HEK293 (cell line): Measurements from ENCODE around the gene CALCOCO1.

Experiments used
- CTCF ChIA-PET: fragments of 350-600 bp; formaldehyde crosslinking; extraction: SDS; loops from one replicate; lab custom pipeline; 2021; ENCODE audit warnings: antibody characterized with exemption; lab: Yijun Ruan, JAX
- POLR2A ChIA-PET: fragments of 300-600 bp; formaldehyde crosslinking; extraction: SDS; loops from one replicate; lab custom pipeline; 2020; ENCODE audit warnings: antibody characterized with exemption, inconsistent platforms; lab: Yijun Ruan, JAX
- H3K27ac ChIP-seq: fragments of 200-500 bp; sonication (Bioruptor generic); 2 replicates; pipeline ENCODE4 v1.5.1; 2014; ENCODE audit warnings: low read depth, low read length, control low read depth, inconsistent platforms; ENCODE audit errors: extremely low read depth
- H3K36me3 ChIP-seq, 2 experiments: fragments of 200-500 bp in 1 of 2; sonication (Bioruptor generic) in 1 of 2; 1 replicate in 1 of 2; 2 replicates in 1 of 2; pipeline ENCODE4 v1.5.1; 2014 to 2017; ENCODE audit warnings: inconsistent platforms in 2 of 2, low read length in 2 of 2; ENCODE audit not compliant: control insufficient read depth in 2 of 2, insufficient read depth in 1 of 2
- H3K4me1 ChIP-seq: fragments of 200-500 bp; sonication (Bioruptor generic); 2 replicates; pipeline ENCODE4 v1.5.1; 2014; ENCODE audit warnings: mild to moderate bottlenecking, low read length, inconsistent platforms; ENCODE audit not compliant: control insufficient read depth, insufficient read depth
- H3K4me3 ChIP-seq: 2 replicates; pipeline ENCODE4 v1.5.1; 2011; ENCODE audit warnings: low read depth, mild to moderate bottlenecking, control low read depth, low read length, moderate library complexity
- H3K9me3 ChIP-seq: fragments of 200-500 bp; sonication (Bioruptor generic); 2 replicates; pipeline ENCODE4 v1.5.1; 2014; ENCODE audit warnings: low read depth, low read length, inconsistent platforms; ENCODE audit not compliant: control insufficient read depth, insufficient read depth
- BCL11A ChIP-seq: fragments of 450-650 bp; formaldehyde crosslinking; IDR thresholded peaks from 2 replicates; pipeline ENCODE4 v1.5.1; 2016; ENCODE audit warnings: low read depth, missing biosample characterization, missing genetic modification characterization
- CTCF ChIP-seq: fragments of 450-650 bp; formaldehyde crosslinking; IDR thresholded peaks from 2 replicates; pipeline ENCODE4 v1.5.1; 2016; ENCODE audit warnings: missing biosample characterization, missing genetic modification characterization
- EGR2 ChIP-seq: fragments of 450-650 bp; formaldehyde crosslinking; IDR thresholded peaks from 2 replicates; pipeline ENCODE4 v1.5.1; 2016; ENCODE audit warnings: low read depth, missing biosample characterization, missing genetic modification characterization
- ELK4 ChIP-seq: IDR thresholded peaks from 2 replicates; pipeline ENCODE4 v1.6.1; 2011; ENCODE audit warnings: mild to moderate bottlenecking, low read depth, low read length, borderline replicate concordance
- PRDM4 ChIP-seq: fragments of 450-650 bp; formaldehyde crosslinking; IDR thresholded peaks from 2 replicates; pipeline ENCODE4 v1.5.1; 2017; ENCODE audit warnings: missing biosample characterization, missing genetic modification characterization
- REPIN1 ChIP-seq: fragments of 450-650 bp; formaldehyde crosslinking; IDR thresholded peaks from 2 replicates; pipeline ENCODE4 v1.5.1; 2017; ENCODE audit warnings: missing biosample characterization, missing genetic modification characterization, low read depth
- SALL2 ChIP-seq: fragments of 450-650 bp; formaldehyde crosslinking; IDR thresholded peaks from 2 replicates; pipeline ENCODE4 v1.5.0; 2017; ENCODE audit warnings: missing biosample characterization, mild to moderate bottlenecking, missing genetic modification characterization, borderline replicate concordance
- TSHZ1 ChIP-seq: fragments of 450-650 bp; formaldehyde crosslinking; IDR thresholded peaks from 2 replicates; pipeline ENCODE4 v1.5.1; 2016; ENCODE audit warnings: missing biosample characterization, missing genetic modification characterization, borderline replicate concordance
- ZBTB48 ChIP-seq: fragments of 450-650 bp; formaldehyde crosslinking; IDR thresholded peaks from 2 replicates; pipeline ENCODE4 v1.5.1; 2016; ENCODE audit warnings: missing biosample characterization, missing genetic modification characterization
- ZBTB7A ChIP-seq: fragments of 450-650 bp; formaldehyde crosslinking; IDR thresholded peaks from 2 replicates; pipeline ENCODE4 v1.5.1; 2016; ENCODE audit warnings: low read depth, missing biosample characterization, missing genetic modification characterization
- ZEB2 ChIP-seq: fragments of 450-650 bp; formaldehyde crosslinking; IDR thresholded peaks from 2 replicates; pipeline ENCODE4 v1.5.1; 2016; ENCODE audit warnings: missing biosample characterization, missing genetic modification characterization
- ZNF10 ChIP-seq: fragments of 450-650 bp; formaldehyde crosslinking; IDR thresholded peaks from 2 replicates; pipeline ENCODE4 v1.5.1; 2017; ENCODE audit warnings: missing biosample characterization, missing genetic modification characterization
- ZNF223 ChIP-seq: fragments of 450-650 bp; formaldehyde crosslinking; IDR thresholded peaks from 2 replicates; pipeline ENCODE4 v1.5.1; 2016; ENCODE audit warnings: missing biosample characterization, missing genetic modification characterization
- ZNF248 ChIP-seq: fragments of 450-650 bp; formaldehyde crosslinking; IDR thresholded peaks from 2 replicates; pipeline ENCODE4 v1.5.1; 2017; ENCODE audit warnings: missing biosample characterization, missing genetic modification characterization
- ZNF274 ChIP-seq, 2 experiments: fragments of 200-500 bp in 1 of 2; fragments of 450-650 bp in 1 of 2; sonication (Bioruptor generic) in 1 of 2; formaldehyde crosslinking in 1 of 2; IDR thresholded peaks; 2 replicates each; pipeline versions ENCODE4 v1.5.1 to v1.6.1; 2014 to 2016; ENCODE audit warnings: borderline replicate concordance in 1 of 2, inconsistent platforms in 1 of 2, low read length in 1 of 2, missing biosample characterization in 1 of 2, missing genetic modification characterization in 1 of 2
- ZNF341 ChIP-seq: fragments of 450-650 bp; formaldehyde crosslinking; IDR thresholded peaks from 2 replicates; pipeline ENCODE4; 2016; ENCODE audit warnings: low read depth, missing biosample characterization, missing genetic modification characterization
- ZNF510 ChIP-seq: fragments of 450-650 bp; formaldehyde crosslinking; IDR thresholded peaks from 2 replicates; pipeline ENCODE4 v1.5.1; 2018; ENCODE audit warnings: mild to moderate bottlenecking, missing genetic modification characterization, missing biosample characterization; ENCODE audit not compliant: insufficient replicate concordance
- ZNF560 ChIP-seq: fragments of 450-650 bp; formaldehyde crosslinking; IDR thresholded peaks from 2 replicates; pipeline ENCODE4 v1.5.1; 2017; ENCODE audit warnings: missing biosample characterization, missing genetic modification characterization, borderline replicate concordance
- ZNF571 ChIP-seq: fragments of 450-650 bp; formaldehyde crosslinking; IDR thresholded peaks from 2 replicates; pipeline ENCODE4 v1.5.0; 2017; ENCODE audit warnings: missing biosample characterization, missing genetic modification characterization
- ZNF621 ChIP-seq: fragments of 450-650 bp; formaldehyde crosslinking; IDR thresholded peaks from 2 replicates; pipeline ENCODE4 v1.5.1; 2017; ENCODE audit warnings: missing biosample characterization, missing genetic modification characterization
- ZNF623 ChIP-seq: fragments of 450-650 bp; formaldehyde crosslinking; IDR thresholded peaks from 2 replicates; pipeline ENCODE4 v1.5.1; 2016; ENCODE audit warnings: missing biosample characterization, missing genetic modification characterization
- ZNF624 ChIP-seq: fragments of 450-650 bp; formaldehyde crosslinking; IDR thresholded peaks from 2 replicates; pipeline ENCODE4 v1.5.1; 2017; ENCODE audit warnings: missing biosample characterization, missing genetic modification characterization
- ZNF660 ChIP-seq: fragments of 450-650 bp; IDR thresholded peaks from 2 replicates; pipeline ENCODE4 v1.5.1; 2018; ENCODE audit warnings: missing biosample characterization, mild to moderate bottlenecking, missing genetic modification characterization
- ZNF777 ChIP-seq: fragments of 450-650 bp; formaldehyde crosslinking; IDR thresholded peaks from 2 replicates; pipeline ENCODE4 v1.5.1; 2017; ENCODE audit warnings: missing biosample characterization, missing genetic modification characterization, borderline replicate concordance

The CALCOCO1 gene

GRCh38 chr12:53770281-53770680, 43.0 kb upstream of the CALCOCO1 start:
- H3K36me3 ChIP-seq: no peaks in the 10 kb centered on the region
- POLR2A ChIA-PET: no interaction called here
- peaks cover 3% of the 10 kb centered on the region for H3K4me1 ChIP-seq
- TF ChIP-seq ZNF248 (tag by site-specific recombination): no peak
- no peak for TF ChIP-seq ZNF10 (tag by site-specific recombination)
- no peak for TF ChIP-seq ZEB2 (tag by site-specific recombination)
- no peak for TF ChIP-seq ZNF777 (tag by site-specific recombination)
- no peak for TF ChIP-seq PRDM4
- TF ChIP-seq ZBTB48: no peak
- TF ChIP-seq ZNF341 (tag by site-specific recombination): no peak
- no peak for TF ChIP-seq EGR2
- no peak for TF ChIP-seq ZNF571 (tag by site-specific recombination)
- TF ChIP-seq SALL2 (tag by site-specific recombination): no peak
- TF ChIP-seq ELK4: no peak
- TF ChIP-seq ZNF621: no peak
- TF ChIP-seq ZNF560 (tag by site-specific recombination): no peak
- no peak for TF ChIP-seq TSHZ1 (tag by site-specific recombination)
- no peak for TF ChIP-seq ZBTB7A (tag by site-specific recombination)
- TF ChIP-seq ZNF510 (tag by site-specific recombination): no peak
- TF ChIP-seq ZNF274 (IDR thresholded peaks at IDR 0.05; ENCODE audit: low read length): no peak
- TF ChIP-seq ZNF274 (tag by site-specific recombination; IDR thresholded peaks at IDR 0.05; ENCODE audit: borderline replicate concordance): no peak
- TF ChIP-seq ZNF660 (tag by site-specific recombination): no peak
- no peak for TF ChIP-seq REPIN1 (tag by site-specific recombination)
- no peaks in the 10 kb centered on the region for H3K9me3 ChIP-seq
- CTCF ChIA-PET: interaction anchor here (0.9 to 2.6 kb wide), 7 partner anchors 13 to 229 kb away, joined by 3 to 13 read pairs (median 5); partner anchors contain the start of gene HOXC10
- no peak overlapping the region for H3K27ac ChIP-seq
- H3K4me3 ChIP-seq: no peak overlapping the region

GRCh38 chr12:53768976-53769375, 41.7 kb upstream of the CALCOCO1 start:
- POLR2A ChIA-PET: no interaction called here
- Histone ChIP-seq H3K4me3 (no peak overlapping the region), H3K4me1 (peaks cover 3% of the 10 kb centered on the region), H3K9me3 (no peaks in the 10 kb centered on the region), H3K36me3 (no peaks in the 10 kb centered on the region), H3K27ac (no peak overlapping the region)
- TF ChIP-seq CTCF (tag by site-specific recombination) (no peak), ZNF624 (tag by site-specific recombination) (no peak), ZNF623 (tag by site-specific recombination) (no peak), BCL11A (tag by site-specific recombination) (no peak), ZNF223 (no peak)
- CTCF ChIA-PET: interaction anchor here (0.7 to 2.6 kb wide), 13 partner anchors 11 to 451 kb away, joined by 3 to 13 read pairs (median 7); partner anchors contain the start of gene HOXC9
